AG10803 (cell line): Measurements from ENCODE around the gene C12orf54.
"Not testable (repeated sequence)": the region's sequence is repeated elsewhere in the genome, so short reads cannot be mapped to it uniquely, and the experiment has no call there.

Experiments used
- DNase-seq: peaks from one replicate; pipeline ENCODE4 v3.0.0; 2010; ENCODE audit warnings: low read depth
- H3K4me3 ChIP-seq: 2 replicates; pipeline ENCODE4 v1.5.1; 2011; ENCODE audit warnings: mild to moderate bottlenecking, low read length, control low read depth
- CTCF ChIP-seq: conservative IDR thresholded peaks from 2 replicates; pipeline ENCODE4 v1.5.1; 2011; ENCODE audit warnings: mild to moderate bottlenecking, low read length, control low read depth, inconsistent platforms

Gene C12orf54

GRCh38 chr12:48482198-48482597 is at the start of gene C12orf54:
C12orf54 (plus strand) TSS chr12:48482498; CDS start chr12:48483297, 799 bp downstream.
- DNase-seq, result no peak
- no peak for TF ChIP-seq CTCF

GRCh38 chr12:48434016-48434415 is 48.3 kb upstream of the C12orf54 start:
- H3K4me3 ChIP-seq, DNase-seq: not testable (repeated sequence)

More at GRCh38 chr12:48482198-48482597, at the start of gene C12orf54:
- no peak within 1 kb of the TSS for H3K4me3 ChIP-seq

GRCh38 chr12:48441069-48441468 is 41.2 kb upstream of the C12orf54 start:
- H3K4me3 ChIP-seq, result no peak overlapping the region
- TF ChIP-seq CTCF, result no peak
- DNase-seq, result no peak

- no peak for TF ChIP-seq CTCF
- DNase-seq, result no peak
- H3K4me3 ChIP-seq, result no peak overlapping the region
Measured at GRCh38 chr12:48442179-48442847, 40.0 kb upstream of the C12orf54 start.

- no peak for DNase-seq
- no peak for TF ChIP-seq CTCF
- H3K4me3 ChIP-seq, result no peak overlapping the region
Measured at GRCh38 chr12:48445538-48445937, 36.8 kb upstream of the C12orf54 start.

- no peak overlapping the region for H3K4me3 ChIP-seq
- no peak for DNase-seq
- no peak for TF ChIP-seq CTCF
Measured at GRCh38 chr12:48446161-48446776, 36.0 kb upstream of the C12orf54 start.

GRCh38 chr12:48447755-48448154 is 34.5 kb upstream of the C12orf54 start:
- no peak for DNase-seq
- no peak overlapping the region for H3K4me3 ChIP-seq
- no peak for TF ChIP-seq CTCF
